Measurements from ENCODE around the gene TOP1. TPM values are rescaled to one million over a fixed set of nuclear protein-coding genes. Genes with fewer than 3 reads are reported as not detected.

Gene TOP1
- total and polyA plus RNA-seq, 2 of the 4 experiments (the other 2 are of a cell fraction): 14.0 to 21.5 TPM

- ATAC-seq (ENCODE audit: low read depth) (no peak), DNase-seq (no peak)
- no peak overlapping the region for H3K56ac ChIP-seq (ENCODE audit: extremely low read depth, insufficient read depth, low read length)
- in situ Hi-C loops (cut with MboI; ENCODE audit: low sequenced_read_pairs) (no loop called here), dilution Hi-C loops (cut with HindIII; ENCODE audit: low sequenced_read_pairs, unreplicated experiment) (no loop called here), intact Hi-C loops (cut with micrococcal nuclease) (loop anchor here (2.0 to 5.0 kb wide), 2 partner anchors 48 to 112 kb away; no protein-coding TSS in a partner anchor)
- H2BK20ac ChIP-seq (ENCODE audit: low read depth, low read length): no peak overlapping the region
- no peak overlapping the region for H3K27ac ChIP-seq (ENCODE audit: insufficient read depth, low read length)
- H3K79me1 ChIP-seq (ENCODE audit: low read depth in 1 of 2, low read length in 2 of 2): peaks cover 51 to 57% of the 10 kb centered on the region in 2 experiments
- H2BK5ac ChIP-seq (ENCODE audit: low read depth, low read length, poor library complexity, severe bottlenecking): no peak overlapping the region
- peaks cover 25% of the 10 kb centered on the region for H3K36me3 ChIP-seq (ENCODE audit: control insufficient read depth, insufficient read depth, low read length)
- no peak overlapping the region for H2AK9ac ChIP-seq (replicated peaks; ENCODE audit: low read depth, low read length, poor library complexity)
- no peak overlapping the region for H3K14ac ChIP-seq (replicated peaks; ENCODE audit: low read depth, low read length)
- H4K5ac ChIP-seq (ENCODE audit: low read depth, low read length): peak overlapping the region; percentile 34; the same call in 1 of the 2 replicates
- TF ChIP-seq POLR2A (IDR thresholded peaks at IDR 0.05; ENCODE audit: low read depth, low read length): no peak
- TF ChIP-seq CTCF (conservative IDR thresholded peaks at IDR 0.05; ENCODE audit: low read depth, low read length): no peak
- H3K4me2 ChIP-seq (ENCODE audit: low read depth, low read length): no peak overlapping the region
- BruUV-seq (replicated peaks): no TSS peak
- H2BK120ac ChIP-seq (ENCODE audit: low read depth, low read length): no peak overlapping the region
- no peak overlapping the region for H2BK15ac ChIP-seq (ENCODE audit: low read depth, low read length)
- H3K23ac ChIP-seq (ENCODE audit: low read depth, low read length): no peak overlapping the region
- H3K4ac ChIP-seq (ENCODE audit: low read depth, low read length): no peak overlapping the region
- POLR2A ChIA-PET (ENCODE audit: unreplicated experiment): no interaction called here
- H4K91ac ChIP-seq (ENCODE audit: insufficient read depth, low read depth, low read length): no peak overlapping the region
- no peak overlapping the region for H2AFZ ChIP-seq (replicated peaks; ENCODE audit: low read length, poor library complexity)
- no peaks in the 10 kb centered on the region for H3K27me3 ChIP-seq (ENCODE audit: control insufficient read depth, insufficient read depth, low read length)
- H4K20me1 ChIP-seq (ENCODE audit: insufficient read depth, low read length): peaks cover 31% of the 10 kb centered on the region; the same call in 1 of the 2 replicates
- CTCF ChIA-PET: interaction anchor here (0.6 to 4.5 kb wide), 2 partner anchors 48 to 87 kb away, joined by 3 to 26 read pairs; no protein-coding TSS in a partner anchor
- H3K4me1 ChIP-seq (ENCODE audit: control insufficient read depth, insufficient read depth, low read length): peaks cover 14% of the 10 kb centered on the region
- H2AK5ac ChIP-seq (ENCODE audit: low read depth, low read length): no peak overlapping the region
- WGBS, 2 experiments (ENCODE audit: extremely low coverage in 2 of 2, insufficient read length in 1 of 2): no CpG with 5 or more reads among the region's 2 CpGs
- no peak overlapping the region for H4K8ac ChIP-seq (ENCODE audit: low read depth in 2 of 2, low read length in 2 of 2)
- H3K9me3 ChIP-seq (ENCODE audit: control insufficient read depth, insufficient read depth, low read length): no peaks in the 10 kb centered on the region
- H3K4me3 ChIP-seq (ENCODE audit: insufficient read depth, low read depth, low read length): no peak overlapping the region
- H3K9me1 ChIP-seq (ENCODE audit: insufficient read depth, low read length): no peaks in the 10 kb centered on the region
- no peak overlapping the region; the same call in 1 of the 2 replicates for H3K18ac ChIP-seq (ENCODE audit: low read depth, low read length)
- no peak overlapping the region for H3K9ac ChIP-seq (ENCODE audit: low read depth, low read length)
Observed at GRCh38 chr20:41079066-41079465, 50.4 kb downstream of the TOP1 start.
